T-helper 1 cell treated with Interleukin-12 subunit alpha and Interleukin-12 subunit beta and Interleukin-4 antibody, amounts not matched to agents 30 ng/mL and 1 ng/mL, for 36 hours (primary cell): Measurements from ENCODE around the gene PDSS2. TPM values are rescaled to one million over a fixed set of nuclear protein-coding genes. Genes with fewer than 3 reads are reported as not detected.
"Not testable (repeated sequence)": the region's sequence is repeated elsewhere in the genome, so short reads cannot be mapped to it uniquely, and the experiment has no call there.

Experiments used
- intact Hi-C: fragments of 100-400 bp; cut with micrococcal nuclease; formaldehyde crosslinking; loops from one replicate; pipeline ENCODE4 v1.15.1; 2024
- total RNA-seq: library from RNA; stranded (reverse); gene quantifications from 2 replicates; pipeline ENCODE4 v1.2.3, GENCODE V29; 2022

The PDSS2 gene
- total RNA-seq, 1 donor from 2014 or later, result 15.0 TPM

- intact Hi-C loops, result no loop called here
These were observed 130.1 kb downstream of the PDSS2 start for GRCh38 chr6:107329063-107329860.

GRCh38 chr6:107328081-107328480, 131.3 kb downstream of the PDSS2 start:
- intact Hi-C loops, result no loop called here

GRCh38 chr6:107323133-107323785, 136.1 kb downstream of the PDSS2 start:
- intact Hi-C loops, result no loop called here

- intact Hi-C loops, result no loop called here
These were observed 137.6 kb downstream of the PDSS2 start for GRCh38 chr6:107321793-107322192.

- intact Hi-C loops, result loop anchor here (5.0 kb wide), 2 partner anchors 337 to 357 kb away; no protein-coding TSS in a partner anchor
These were observed 139.3 kb downstream of the PDSS2 start for GRCh38 chr6:107319906-107320530.

GRCh38 chr6:107318100-107318736, 141.1 kb downstream of the PDSS2 start:
- intact Hi-C loops, result loop anchor here (1.0 to 5.0 kb wide), 3 partner anchors 339 to 549 kb away; no protein-coding TSS in a partner anchor

GRCh38 chr6:107315114-107315513, 144.2 kb downstream of the PDSS2 start:
- intact Hi-C loops, result loop anchor here (5.0 kb wide), 2 partner anchors 342 to 362 kb away; no protein-coding TSS in a partner anchor

GRCh38 chr6:107314531-107314939, 144.8 kb downstream of the PDSS2 start:
- intact Hi-C loops, result no loop called here

- intact Hi-C loops, result no loop called here
These were observed 145.6 kb downstream of the PDSS2 start for GRCh38 chr6:107313776-107314175.

- intact Hi-C loops, result no loop called here
These were observed 149.0 kb downstream of the PDSS2 start for GRCh38 chr6:107310362-107310761.

- intact Hi-C loops, result no loop called here
These were observed 150.7 kb downstream of the PDSS2 start for GRCh38 chr6:107308677-107309076.

- intact Hi-C loops, result not testable (repeated sequence)
These were observed 153.4 kb downstream of the PDSS2 start for GRCh38 chr6:107305994-107306393.

- intact Hi-C loops, result no loop called here
These were observed 154.0 kb downstream of the PDSS2 start for GRCh38 chr6:107305391-107305790.

- intact Hi-C loops, result no loop called here
These were observed 154.8 kb downstream of the PDSS2 start for GRCh38 chr6:107304421-107305025.

GRCh38 chr6:107293350-107293749, 166.0 kb downstream of the PDSS2 start:
- intact Hi-C loops, result no loop called here

GRCh38 chr6:107292715-107293271, 166.6 kb downstream of the PDSS2 start:
- intact Hi-C loops, result no loop called here

GRCh38 chr6:107290491-107290890, 168.9 kb downstream of the PDSS2 start:
- intact Hi-C loops, result no loop called here

- intact Hi-C loops, result not testable (repeated sequence)
These were observed 170.1 kb downstream of the PDSS2 start for GRCh38 chr6:107289258-107289657.

- intact Hi-C loops, result not testable (repeated sequence)
These were observed 173.7 kb downstream of the PDSS2 start for GRCh38 chr6:107285683-107286082.

- intact Hi-C loops, result no loop called here
These were observed 174.6 kb downstream of the PDSS2 start for GRCh38 chr6:107284805-107285204.

- intact Hi-C loops, result no loop called here
These were observed 178.6 kb downstream of the PDSS2 start for GRCh38 chr6:107280791-107281190.
